CD4-positive, alpha-beta T cell treated with Interleukin-17A for 1 hour (primary cell): ENCODE measurements around the gene OR11H1.
"Not testable (repeated sequence)": the region's sequence is repeated elsewhere in the genome, so short reads cannot be mapped to it uniquely, and the experiment has no call there.

ENCODE experiments used
- DNase-seq: peaks from one replicate; pipeline ENCODE4 v3.0.0-alpha.2; 2020

OR11H1 gene

GRCh38 chr22:15527892-15528291 is at the start of gene OR11H1:
Gene OR11H1 (plus strand): TSS chr22:15528192. CDS start chr22:15528192, 0 bp downstream.
- not testable (repeated sequence) for DNase-seq

- not testable (repeated sequence) for DNase-seq
Measured at GRCh38 chr22:15509967-15510366, 18.0 kb upstream of the OR11H1 start.

GRCh38 chr22:15515896-15516295 is 12.1 kb upstream of the OR11H1 start:
- not testable (repeated sequence) for DNase-seq

GRCh38 chr22:15553767-15554166 is 25.8 kb downstream of the OR11H1 start:
- DNase-seq = not testable (repeated sequence)

GRCh38 chr22:15563461-15563860 is 35.5 kb downstream of the OR11H1 start:
- DNase-seq = not testable (repeated sequence)

- DNase-seq = not testable (repeated sequence)
Measured at GRCh38 chr22:15565063-15565462, 37.1 kb downstream of the OR11H1 start.
